Measurements from ENCODE around the gene SPINT4. TPM values are rescaled to one million over a fixed set of nuclear protein-coding genes. Genes with fewer than 3 reads are reported as not detected.

The SPINT4 gene
- total and polyA plus RNA-seq, 11 donors: not detected

DNA sequence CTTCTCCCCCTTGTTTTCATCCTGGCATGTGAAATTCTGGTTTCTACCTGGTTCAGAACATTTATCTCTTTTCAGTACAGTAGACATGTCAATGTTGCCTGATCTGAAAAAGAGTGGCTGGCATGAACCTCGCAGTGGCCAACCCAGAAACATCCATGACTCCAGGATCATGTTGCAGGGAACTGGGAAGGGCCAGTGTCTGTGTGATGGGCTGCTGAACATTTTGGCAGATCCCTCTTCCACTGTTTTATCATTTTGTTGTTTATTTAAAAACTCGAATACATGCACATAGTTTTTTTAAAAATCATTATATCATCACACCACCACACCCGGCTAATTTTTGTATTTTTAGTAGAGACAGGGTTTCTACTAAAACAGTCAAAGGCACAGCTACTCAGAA is 50.5 kb downstream of the SPINT4 start:
- DNase-seq (no peak), ATAC-seq (no peak)
- Histone ChIP-seq H3K9me3 (no peaks in the 10 kb centered on the region), H3K27me3 (peaks cover 0 to 3% (median 0%) of the 10 kb centered on the region in 9 donors), H3K36me3 (no peaks in the 10 kb centered on the region), H3K4me1 (peaks cover 0 to 11% (median 5%) of the 10 kb centered on the region in 12 donors), H3K27ac (no peak overlapping the region), H3K4me3 (no peak overlapping the region)
- WGBS, 4 donors: 62 to 71% (median 65%) methylated on average over 3 of the region's 3 CpGs
- intact Hi-C loops (cut with DNase I): loop anchor here in 8 of 10 donors (5.0 to 10.0 kb wide), 10 partner anchors 225 to 755 kb away; partner anchors contain the start of genes EPPIN (in 1 of the 8) and WFDC2 (in 1 of the 8)
- TF ChIP-seq POLR2A (IDR thresholded peaks at IDR 0.05): no peak
- TF ChIP-seq, protein P1, sequence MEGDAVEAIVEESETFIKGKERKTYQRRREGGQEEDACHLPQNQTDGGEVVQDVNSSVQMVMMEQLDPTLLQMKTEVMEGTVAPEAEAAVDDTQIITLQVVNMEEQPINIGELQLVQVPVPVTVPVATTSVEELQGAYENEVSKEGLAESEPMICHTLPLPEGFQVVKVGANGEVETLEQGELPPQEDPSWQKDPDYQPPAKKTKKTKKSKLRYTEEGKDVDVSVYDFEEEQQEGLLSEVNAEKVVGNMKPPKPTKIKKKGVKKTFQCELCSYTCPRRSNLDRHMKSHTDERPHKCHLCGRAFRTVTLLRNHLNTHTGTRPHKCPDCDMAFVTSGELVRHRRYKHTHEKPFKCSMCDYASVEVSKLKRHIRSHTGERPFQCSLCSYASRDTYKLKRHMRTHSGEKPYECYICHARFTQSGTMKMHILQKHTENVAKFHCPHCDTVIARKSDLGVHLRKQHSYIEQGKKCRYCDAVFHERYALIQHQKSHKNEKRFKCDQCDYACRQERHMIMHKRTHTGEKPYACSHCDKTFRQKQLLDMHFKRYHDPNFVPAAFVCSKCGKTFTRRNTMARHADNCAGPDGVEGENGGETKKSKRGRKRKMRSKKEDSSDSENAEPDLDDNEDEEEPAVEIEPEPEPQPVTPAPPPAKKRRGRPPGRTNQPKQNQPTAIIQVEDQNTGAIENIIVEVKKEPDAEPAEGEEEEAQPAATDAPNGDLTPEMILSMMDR (IDR thresholded peaks at IDR 0.05): no peak

DNA sequence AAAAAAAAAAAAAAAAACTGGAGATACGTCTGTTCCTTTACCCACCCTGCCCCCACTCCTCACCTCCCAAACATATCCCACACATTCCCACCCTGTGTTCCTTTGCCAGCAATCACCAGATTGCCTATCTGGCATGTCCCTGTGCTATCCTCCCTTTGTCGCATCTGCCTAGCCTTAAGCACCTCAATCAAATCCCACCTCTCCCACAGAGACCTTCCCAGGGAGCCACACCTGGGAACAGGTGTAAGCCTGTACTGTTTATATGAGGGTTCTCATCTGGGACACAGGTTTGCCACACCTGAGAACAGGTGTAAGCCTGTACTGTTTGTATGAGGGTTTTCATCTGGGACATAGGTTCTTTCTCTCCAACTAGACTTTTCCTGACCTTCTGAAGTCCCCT is 52.8 kb downstream of the SPINT4 start:
- H3K27me3 ChIP-seq: peaks cover 0 to 3% (median 0%) of the 10 kb centered on the region in 9 donors
- peaks cover 0 to 23% (median 9%) of the 10 kb centered on the region in 12 donors for H3K4me1 ChIP-seq
- DNase-seq: no peak
- intact Hi-C loops (cut with DNase I): loop anchor here in 8 of 10 donors (5.0 to 10.0 kb wide), 10 partner anchors 228 to 758 kb away; partner anchors contain the start of genes EPPIN (in 1 of the 8) and WFDC2 (in 1 of the 8)
- no peaks in the 10 kb centered on the region for H3K9me3 ChIP-seq
- H3K27ac ChIP-seq: no peak overlapping the region
- no peak for ATAC-seq
- no peak overlapping the region for H3K4me3 ChIP-seq
- no peaks in the 10 kb centered on the region for H3K36me3 ChIP-seq
- WGBS, 4 donors: 54 to 65% (median 58%) methylated on average over 2 of the region's 2 CpGs
- TF ChIP-seq POLR2A (IDR thresholded peaks at IDR 0.05): no peak
- TF ChIP-seq, protein P1 (IDR thresholded peaks at IDR 0.05): no peak

DNA sequence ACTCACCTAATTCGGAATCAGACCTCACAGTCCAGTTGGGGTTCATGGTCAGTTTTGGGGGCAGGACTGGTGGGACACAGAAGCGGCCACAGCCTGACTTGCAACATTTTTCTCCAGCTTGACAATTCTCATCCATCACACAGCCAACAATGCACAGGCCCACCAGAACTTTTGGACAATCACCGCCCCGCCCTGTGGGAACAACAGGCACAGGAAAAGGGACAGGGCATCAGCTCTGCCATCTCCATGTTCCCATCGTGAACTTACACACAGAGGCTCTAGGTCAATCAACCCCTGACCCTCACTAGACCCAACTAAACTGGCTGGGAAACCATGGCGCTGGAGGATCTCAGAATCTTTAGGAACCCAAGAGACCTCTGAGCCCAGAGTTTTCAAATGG is 53.3 kb downstream of the SPINT4 start:
- WGBS, 4 donors: 84 to 96% (median 93%) methylated on average over 5 to 6 of the region's 6 CpGs
- no peak overlapping the region for H3K4me3 ChIP-seq
- intact Hi-C loops (cut with DNase I): loop anchor here in 3 of 10 donors (10.0 kb wide), 3 partner anchors 311 to 331 kb away; partner anchors contain the start of gene WFDC2 (in 1 of the 3)
- TF ChIP-seq, protein P1 (IDR thresholded peaks at IDR 0.05): no peak
- TF ChIP-seq POLR2A (IDR thresholded peaks at IDR 0.05): no peak
- H3K27me3 ChIP-seq: peaks cover 0 to 3% (median 0%) of the 10 kb centered on the region in 9 donors
- H3K9me3 ChIP-seq: no peaks in the 10 kb centered on the region
- ATAC-seq (no peak), DNase-seq (no peak)
- peaks cover 0 to 28% (median 9%) of the 10 kb centered on the region in 12 donors for H3K4me1 ChIP-seq
- no peaks in the 10 kb centered on the region for H3K36me3 ChIP-seq
- H3K27ac ChIP-seq: no peak overlapping the region

Small RNA genes lying within 50 kb of the gene (microRNA-seq; reads per million reads assigned to microRNA genes)
- 0 to 1.8 (median 0.77) reads per million in 4 donors for gene MIR3617

Other genes with a start within 250 kb of the SPINT4 start
- gene SPINT3, start 206.7 kb upstream of the SPINT4 start, total RNA-seq: not detected
- gene SPINT3, start 206.7 kb upstream of the SPINT4 start, polyA plus RNA-seq: not detected
- not detected for gene WFDC6, start 182.9 kb upstream of the SPINT4 start, total RNA-seq
- not detected for gene WFDC6, start 182.9 kb upstream of the SPINT4 start, polyA plus RNA-seq
- gene EPPIN, start 174.9 kb upstream of the SPINT4 start, total RNA-seq: under 1 TPM in 1 of 9 donors, not detected in 8; 0.20 TPM
- gene EPPIN, start 174.9 kb upstream of the SPINT4 start, polyA plus RNA-seq: not detected
- not detected for gene WFDC8, start 143.1 kb upstream of the SPINT4 start, total RNA-seq
- not detected for gene WFDC8, start 143.1 kb upstream of the SPINT4 start, polyA plus RNA-seq
- not detected for gene WFDC10A, start 92.6 kb upstream of the SPINT4 start, total RNA-seq
- gene WFDC10A, start 92.6 kb upstream of the SPINT4 start, polyA plus RNA-seq: not detected
- not detected for gene WFDC9, start 91.1 kb upstream of the SPINT4 start, total RNA-seq
- gene WFDC9, start 91.1 kb upstream of the SPINT4 start, polyA plus RNA-seq: not detected
- gene WFDC11, start 52.1 kb upstream of the SPINT4 start, total RNA-seq: not detected
- gene WFDC11, start 52.1 kb upstream of the SPINT4 start, polyA plus RNA-seq: not detected
- gene WFDC13, start 20.3 kb upstream of the SPINT4 start, total RNA-seq: not detected
- gene WFDC13, start 20.3 kb upstream of the SPINT4 start, polyA plus RNA-seq: not detected
- not detected for gene WFDC10B, start 17.3 kb upstream of the SPINT4 start, total RNA-seq
- not detected for gene WFDC10B, start 17.3 kb upstream of the SPINT4 start, polyA plus RNA-seq
- gene WFDC3, start 69.5 kb downstream of the SPINT4 start, total RNA-seq: 1 to 10 TPM in 4 of 9 donors, under 1 TPM in 1, not detected in 4; 0.86 to 2.4 (median 1.4) TPM
- gene WFDC3, start 69.5 kb downstream of the SPINT4 start, polyA plus RNA-seq: under 1 TPM in 1 of 2 donors, not detected in 1; 0.72 TPM
- 10 to 100 TPM; 10.1 to 24.9 (median 21.3) TPM for gene DNTTIP1, start 69.6 kb downstream of the SPINT4 start, total RNA-seq
- 10 to 100 TPM; 25.0 to 31.5 TPM for gene DNTTIP1, start 69.6 kb downstream of the SPINT4 start, polyA plus RNA-seq
- gene UBE2C, start 90.3 kb downstream of the SPINT4 start, total RNA-seq: 10 to 100 TPM in 1 of 9 donors, 1 to 10 TPM in 3, under 1 TPM in 1, not detected in 4; 0.32 to 16.9 (median 1.7) TPM
- gene UBE2C, start 90.3 kb downstream of the SPINT4 start, polyA plus RNA-seq: under 1 TPM in 1 of 2 donors, not detected in 1; 0.79 TPM
- not detected for gene TNNC2, start 105.0 kb downstream of the SPINT4 start, total RNA-seq
- under 1 TPM; 0.14 to 0.30 TPM for gene TNNC2, start 105.0 kb downstream of the SPINT4 start, polyA plus RNA-seq
- gene SNX21, start 111.5 kb downstream of the SPINT4 start, total RNA-seq: 10 to 100 TPM; 14.1 to 45.6 (median 21.4) TPM
- gene SNX21, start 111.5 kb downstream of the SPINT4 start, polyA plus RNA-seq: 10 to 100 TPM; 13.7 to 18.6 TPM
- gene ACOT8, start 135.0 kb downstream of the SPINT4 start, total RNA-seq: 10 to 100 TPM; 22.5 to 57.8 (median 31.4) TPM
- 10 to 100 TPM; 34.2 to 44.6 TPM for gene ACOT8, start 135.0 kb downstream of the SPINT4 start, polyA plus RNA-seq
- 1 to 10 TPM; 1.9 to 3.1 (median 2.4) TPM for gene ZSWIM3, start 135.3 kb downstream of the SPINT4 start, total RNA-seq
- 1 to 10 TPM; 1.3 to 1.6 TPM for gene ZSWIM3, start 135.3 kb downstream of the SPINT4 start, polyA plus RNA-seq
- 10 to 100 TPM in 6 of 9 donors, 1 to 10 TPM in 3; 8.2 to 16.3 (median 10.6) TPM for gene ZSWIM1, start 158.9 kb downstream of the SPINT4 start, total RNA-seq
- gene ZSWIM1, start 158.9 kb downstream of the SPINT4 start, polyA plus RNA-seq: 1 to 10 TPM; 3.9 to 7.2 TPM
- gene SPATA25, start 165.3 kb downstream of the SPINT4 start, total RNA-seq: 1 to 10 TPM in 7 of 9 donors, not detected in 2; 1.1 to 4.0 (median 1.8) TPM
- gene SPATA25, start 165.3 kb downstream of the SPINT4 start, polyA plus RNA-seq: 1 to 10 TPM in 1 of 2 donors, under 1 TPM in 1; 0.58 to 2.7 TPM
- 10 to 100 TPM in 5 of 9 donors, 1 to 10 TPM in 4; 3.5 to 14.8 (median 10.8) TPM for gene NEURL2, start 168.9 kb downstream of the SPINT4 start, total RNA-seq
- gene NEURL2, start 168.9 kb downstream of the SPINT4 start, polyA plus RNA-seq: 1 to 10 TPM; 3.0 to 8.4 TPM
- gene CTSA, start 169.0 kb downstream of the SPINT4 start, total RNA-seq: 100 to 1,000 TPM in 7 of 9 donors, 10 to 100 TPM in 2; 62.5 to 214 (median 129) TPM
- gene CTSA, start 169.0 kb downstream of the SPINT4 start, polyA plus RNA-seq: 10 to 100 TPM; 77.7 to 92.5 TPM
- 100 to 1,000 TPM in 3 of 9 donors, 10 to 100 TPM in 6; 19.8 to 367 (median 81.1) TPM for gene PLTP, start 189.8 kb downstream of the SPINT4 start, total RNA-seq
- gene PLTP, start 189.8 kb downstream of the SPINT4 start, polyA plus RNA-seq: 10 to 100 TPM; 21.5 to 33.2 TPM
- 10 to 100 TPM; 22.2 to 40.2 (median 28.2) TPM for gene PCIF1, start 212.3 kb downstream of the SPINT4 start, total RNA-seq
- gene PCIF1, start 212.3 kb downstream of the SPINT4 start, polyA plus RNA-seq: 10 to 100 TPM; 17.5 to 31.1 TPM
- 10 to 100 TPM in 3 of 9 donors, 1 to 10 TPM in 6; 5.6 to 14.9 (median 8.5) TPM for gene ZNF335, start 249.9 kb downstream of the SPINT4 start, total RNA-seq
- 1 to 10 TPM; 7.0 TPM for gene ZNF335, start 249.9 kb downstream of the SPINT4 start, polyA plus RNA-seq